Gastrocnemius medialis (tissue), 4 donors: ENCODE results near the gene MLPH.

ENCODE experiments used
- POLR2A ChIP-seq, 2 donors: fragments of 450-650 bp; IDR thresholded peaks; one replicate each; pipeline ENCODE4 v1.6.1; 2017; ENCODE audit warnings: antibody characterized with exemption in 2 of 2, mild to moderate bottlenecking in 2 of 2, moderate library complexity in 2 of 2
- TF ChIP-seq, protein P1 (sequence below), 5 experiments: fragments of 450-650 bp in 3 of 5; fragments of 200-600 bp in 2 of 5; sonication (generic) in 2 of 5; IDR thresholded peaks in 4 of 5; conservative IDR thresholded peaks in 1 of 5; 1 replicate in 4 of 5; 2 replicates in 1 of 5; pipeline ENCODE4 v1.5.1; 2016 to 2019; ENCODE audit warnings: antibody characterized with exemption in 5 of 5, mild to moderate bottlenecking in 3 of 5, moderate library complexity in 3 of 5

DNA sequence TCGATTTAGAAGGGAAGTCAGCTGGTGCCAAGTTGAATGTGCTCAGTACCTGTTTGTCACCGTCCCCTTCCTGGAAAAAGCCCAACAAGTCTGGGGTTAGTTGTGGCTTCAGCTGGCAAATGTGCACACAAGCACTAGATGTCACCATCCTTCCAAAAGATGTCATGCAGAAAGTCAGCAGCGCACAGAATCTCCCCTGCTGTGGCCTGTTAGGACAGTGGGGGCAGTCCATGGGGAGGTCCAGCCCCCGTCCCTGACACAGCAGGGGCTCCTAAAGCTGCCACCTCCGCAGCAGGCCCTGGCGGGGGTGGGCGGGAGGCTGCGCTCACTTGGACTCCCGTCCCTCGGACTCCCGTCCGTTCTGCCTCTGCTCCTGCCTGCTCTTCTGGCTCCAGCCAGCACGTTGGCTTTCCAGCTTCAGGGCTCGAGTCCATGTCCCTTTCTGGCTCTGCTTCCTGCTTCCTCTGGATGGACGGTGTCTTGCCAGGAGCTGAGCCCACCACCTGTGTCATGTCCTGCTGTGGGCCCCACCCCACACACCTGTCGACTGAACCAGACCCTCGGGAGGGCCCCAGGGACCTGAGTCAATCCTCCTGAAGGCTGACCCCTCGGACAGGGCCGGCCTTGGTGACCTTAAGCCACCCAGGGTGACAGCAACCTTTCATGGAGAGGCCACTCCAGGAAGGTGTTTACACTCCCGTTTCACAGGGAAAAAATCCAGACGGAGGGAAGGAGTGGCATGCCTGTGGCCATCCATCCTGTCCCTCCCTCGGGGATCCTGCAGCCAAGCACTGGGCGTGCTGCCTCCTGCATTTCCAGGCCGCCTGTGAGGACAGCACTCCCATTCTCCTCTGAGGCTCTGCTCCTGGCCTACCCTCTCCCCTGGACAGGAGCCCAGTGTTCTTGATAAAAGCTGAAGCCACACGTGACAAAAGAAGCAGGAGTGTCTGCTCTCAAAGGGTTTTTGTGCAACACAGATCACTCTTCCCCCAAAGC, 95.0 kb downstream of the MLPH start:
- TF ChIP-seq POLR2A (IDR thresholded peaks at IDR 0.05), result no peak
- TF ChIP-seq, protein P1, sequence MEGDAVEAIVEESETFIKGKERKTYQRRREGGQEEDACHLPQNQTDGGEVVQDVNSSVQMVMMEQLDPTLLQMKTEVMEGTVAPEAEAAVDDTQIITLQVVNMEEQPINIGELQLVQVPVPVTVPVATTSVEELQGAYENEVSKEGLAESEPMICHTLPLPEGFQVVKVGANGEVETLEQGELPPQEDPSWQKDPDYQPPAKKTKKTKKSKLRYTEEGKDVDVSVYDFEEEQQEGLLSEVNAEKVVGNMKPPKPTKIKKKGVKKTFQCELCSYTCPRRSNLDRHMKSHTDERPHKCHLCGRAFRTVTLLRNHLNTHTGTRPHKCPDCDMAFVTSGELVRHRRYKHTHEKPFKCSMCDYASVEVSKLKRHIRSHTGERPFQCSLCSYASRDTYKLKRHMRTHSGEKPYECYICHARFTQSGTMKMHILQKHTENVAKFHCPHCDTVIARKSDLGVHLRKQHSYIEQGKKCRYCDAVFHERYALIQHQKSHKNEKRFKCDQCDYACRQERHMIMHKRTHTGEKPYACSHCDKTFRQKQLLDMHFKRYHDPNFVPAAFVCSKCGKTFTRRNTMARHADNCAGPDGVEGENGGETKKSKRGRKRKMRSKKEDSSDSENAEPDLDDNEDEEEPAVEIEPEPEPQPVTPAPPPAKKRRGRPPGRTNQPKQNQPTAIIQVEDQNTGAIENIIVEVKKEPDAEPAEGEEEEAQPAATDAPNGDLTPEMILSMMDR (IDR thresholded peaks at IDR 0.05 in 4 of 5, conservative IDR thresholded peaks at IDR 0.05 in 1 of 5), result peak in 4 of 5 experiments; percentile 27 to 56 (median 46)
